SH-SY5Y (cell line): ENCODE measurements around the gene TAPBP.

ENCODE experiments used
- GATA2 ChIP-seq: IDR thresholded peaks from 2 replicates; pipeline ENCODE4 v1.6.1; 2011; ENCODE audit warnings: mild to moderate bottlenecking, low read depth, low read length
- GATA3 ChIP-seq: IDR thresholded peaks from 2 replicates; pipeline ENCODE4 v1.6.1; 2011; ENCODE audit warnings: low read depth, mild to moderate bottlenecking, low read length, moderate library complexity

DNA sequence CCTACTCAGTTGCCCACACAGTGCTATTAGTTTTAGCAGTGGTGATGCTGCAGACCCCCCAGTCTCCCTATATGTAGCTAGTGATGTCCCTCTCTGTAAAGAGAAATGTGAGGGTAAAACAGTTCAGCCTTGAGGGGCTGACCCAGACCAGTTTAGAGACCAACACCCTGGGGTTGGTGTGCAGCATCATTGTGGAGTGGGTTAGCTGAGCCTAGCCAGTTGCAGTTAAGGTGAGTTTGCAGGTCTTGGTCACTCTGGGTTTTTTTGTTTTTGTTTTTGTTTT, 37.4 kb downstream of the TAPBP start:
- no peak for TF ChIP-seq GATA2
- TF ChIP-seq GATA3, result no peak
